GM12872 (cell line): ENCODE results near the gene SUPV3L1.

Experiments
- CTCF ChIP-seq: IDR thresholded peaks from 3 replicates; pipeline ENCODE4 v1.5.1; 2011; ENCODE audit warnings: low read depth, mild to moderate bottlenecking, low read length, moderate library complexity; ENCODE audit not compliant: insufficient read depth

SUPV3L1 gene

DNA sequence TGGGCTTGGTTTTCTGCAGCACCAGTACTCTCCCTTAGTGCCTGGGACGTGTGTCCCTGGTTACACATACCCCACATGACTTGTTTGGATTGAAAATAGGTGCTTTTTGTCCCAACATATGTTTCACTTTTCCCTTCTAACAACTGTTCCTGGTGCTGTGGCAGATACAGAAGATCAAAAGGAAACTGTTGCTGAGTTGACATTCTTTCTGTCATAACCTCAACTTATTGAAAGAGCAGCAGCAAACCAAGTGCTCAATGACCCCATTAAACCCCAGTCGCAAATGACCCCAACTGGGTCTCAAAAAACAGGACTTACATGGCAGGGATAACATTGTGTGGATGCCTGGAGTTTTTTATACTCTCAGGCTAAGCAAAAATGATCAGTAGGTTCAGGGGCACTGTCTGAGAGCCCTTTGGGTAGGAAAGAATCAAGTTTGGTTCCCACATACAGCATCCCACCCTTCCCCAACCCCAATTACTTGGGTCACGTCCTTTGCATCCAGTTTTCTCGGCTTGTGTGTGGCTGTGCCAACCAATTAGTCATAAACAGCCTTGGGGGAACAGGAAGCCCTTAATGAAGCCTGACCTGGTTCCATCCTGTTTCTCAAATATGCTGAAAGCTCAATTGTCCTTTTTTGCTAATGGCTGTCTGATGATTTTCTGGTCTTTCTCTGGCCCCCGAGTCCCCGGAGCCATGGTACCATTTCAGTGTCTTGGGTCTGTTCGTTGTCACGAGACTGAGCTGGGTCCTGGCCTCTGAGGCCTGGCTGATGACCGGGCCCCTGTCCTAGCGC lies 45.0 kb downstream of the SUPV3L1 start:
- no peak for TF ChIP-seq CTCF

DNA sequence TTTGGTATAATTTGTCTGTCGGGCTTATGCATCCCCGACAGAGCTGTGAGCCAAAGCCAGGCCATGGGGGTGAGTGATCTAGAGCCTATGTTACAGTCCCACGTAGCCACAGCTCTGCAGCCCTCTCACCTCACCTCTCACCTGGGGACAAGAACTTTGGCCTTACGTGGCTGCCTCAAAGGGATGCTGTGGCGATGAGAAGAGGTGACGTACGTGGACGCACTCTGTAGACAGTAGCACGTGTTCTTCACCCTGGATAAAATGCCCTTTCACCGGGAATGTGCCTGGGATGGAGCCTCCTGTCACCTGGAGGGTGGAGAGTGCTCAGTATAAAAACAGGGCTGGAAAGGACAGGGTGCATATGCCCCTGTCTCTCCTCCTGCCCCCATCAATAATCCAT lies 45.6 kb downstream of the SUPV3L1 start:
- TF ChIP-seq CTCF = no peak

- TF ChIP-seq CTCF = no peak
Measured at GRCh38 chr10:69226919-69227450, 47.0 kb downstream of the SUPV3L1 start.

DNA sequence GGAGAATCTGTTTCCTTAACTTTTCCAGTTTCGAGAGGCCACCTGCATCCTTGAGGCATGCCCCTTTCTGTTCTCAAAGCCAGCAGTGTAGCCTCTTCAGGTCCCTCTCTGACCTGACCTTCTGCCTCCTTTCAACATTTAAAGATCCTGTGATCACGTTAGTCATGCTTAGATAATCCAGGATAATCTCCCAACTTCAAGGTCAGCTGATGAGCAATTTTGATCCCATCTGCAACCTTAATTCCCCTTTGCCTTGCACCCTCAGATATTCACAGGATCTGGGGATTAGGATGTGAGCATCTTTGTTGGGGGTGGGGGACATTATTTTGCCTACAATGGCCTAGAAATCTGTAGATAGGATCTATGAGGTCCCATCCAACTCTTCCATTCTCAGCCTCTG lies 48.1 kb downstream of the SUPV3L1 start:
- no peak for TF ChIP-seq CTCF

- TF ChIP-seq CTCF = no peak
Measured at GRCh38 chr10:69229616-69229916, 49.5 kb downstream of the SUPV3L1 start.

- TF ChIP-seq CTCF = no peak
Measured at GRCh38 chr10:69230128-69230527, 50.1 kb downstream of the SUPV3L1 start.

- TF ChIP-seq CTCF = no peak
Measured at GRCh38 chr10:69232252-69232651, 52.2 kb downstream of the SUPV3L1 start.
